DMS114 treated with DMSO at 0.1 percent for 48 hours (cell line): ENCODE measurements around the gene FOXB2.
"Not testable (repeated sequence)": the region's sequence is repeated elsewhere in the genome, so short reads cannot be mapped to it uniquely, and the experiment has no call there.

Experiments used
- DNase-seq: peaks from one replicate; lab custom pipeline; 2025; ENCODE audit not compliant: unreplicated experiment; lab: John Stamatoyannopoulos, UW

The FOXB2 gene

GRCh38 chr9:77019236-77019925 lies at the start of gene FOXB2:
FOXB2 (plus strand) TSS chr9:77019655; CDS start chr9:77019655, 0 bp downstream.
- DNase-seq = no peak

DNA sequence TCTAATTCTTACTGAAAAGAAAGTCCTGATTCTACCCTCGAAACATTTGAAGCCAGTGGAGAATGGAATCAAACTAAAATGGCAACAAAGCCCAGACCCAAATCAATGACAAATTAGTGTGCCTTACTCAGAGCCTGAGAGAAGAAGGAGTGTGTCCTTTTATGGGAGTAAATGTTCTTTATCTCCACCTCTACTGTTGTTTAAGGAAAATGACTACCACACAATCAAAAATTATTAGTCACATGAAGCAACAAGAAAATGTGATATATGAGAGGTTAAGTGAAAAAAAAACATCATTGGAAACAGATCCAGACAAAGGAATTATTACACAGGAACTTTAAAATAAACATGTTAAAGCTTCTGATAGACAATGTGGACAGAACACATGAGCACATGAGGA lies 49.7 kb upstream of the FOXB2 start:
- DNase-seq = no peak

GRCh38 chr9:76978831-76979230 lies 40.6 kb upstream of the FOXB2 start:
- DNase-seq = not testable (repeated sequence)

GRCh38 chr9:76980566-76980965 lies 38.9 kb upstream of the FOXB2 start:
- no peak for DNase-seq

- no peak for DNase-seq
Measured at GRCh38 chr9:76984486-76984885, 35.0 kb upstream of the FOXB2 start.

DNA sequence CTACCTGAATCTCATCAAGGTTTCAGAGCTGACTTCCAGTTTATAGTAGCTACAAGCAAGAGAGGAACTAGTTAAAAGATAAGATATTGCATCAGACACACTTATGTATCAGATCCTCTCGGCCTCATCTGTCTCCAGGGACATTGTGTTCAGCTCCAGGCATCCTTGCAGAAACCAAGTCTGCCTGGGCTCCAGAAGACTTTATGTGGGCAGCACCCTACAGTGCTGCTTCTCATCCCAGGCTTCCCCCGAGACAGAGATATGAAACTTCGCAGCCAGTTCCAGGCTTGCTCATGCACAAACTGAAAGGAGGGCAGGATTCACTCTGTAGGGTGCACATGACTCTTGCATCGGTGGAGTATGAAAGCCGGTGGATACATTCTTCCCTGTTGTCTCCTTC lies 33.9 kb upstream of the FOXB2 start:
- DNase-seq = no peak

DNA sequence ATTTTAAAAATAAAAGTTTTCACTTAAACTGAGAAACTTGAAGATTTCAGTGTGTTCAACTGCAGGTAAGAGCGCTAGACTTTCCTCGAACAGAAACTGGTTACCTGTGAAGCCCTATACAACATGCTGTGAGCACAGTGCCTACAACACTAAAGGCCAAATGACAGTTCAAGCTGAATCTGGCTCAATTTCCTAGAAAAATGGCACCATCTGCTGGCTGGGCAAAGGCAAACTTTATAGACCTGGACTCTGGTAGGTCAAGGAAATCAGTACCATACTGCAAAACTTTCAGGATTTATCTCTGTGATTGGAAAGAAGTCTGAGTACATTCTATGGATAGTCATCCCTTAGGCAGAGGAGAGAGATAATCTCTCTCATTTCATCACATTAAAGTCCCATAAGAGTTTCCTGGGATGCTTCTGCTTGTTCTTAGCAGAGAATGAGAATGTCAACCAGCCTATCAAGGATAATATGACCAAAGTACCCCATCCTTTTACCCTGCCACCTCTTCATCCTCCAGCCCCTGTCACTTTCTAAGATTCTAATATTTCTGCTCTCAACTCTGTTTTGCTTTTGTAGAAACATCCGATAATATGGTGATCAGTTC lies 31.8 kb upstream of the FOXB2 start:
- peak; percentile 6 for DNase-seq

DNA sequence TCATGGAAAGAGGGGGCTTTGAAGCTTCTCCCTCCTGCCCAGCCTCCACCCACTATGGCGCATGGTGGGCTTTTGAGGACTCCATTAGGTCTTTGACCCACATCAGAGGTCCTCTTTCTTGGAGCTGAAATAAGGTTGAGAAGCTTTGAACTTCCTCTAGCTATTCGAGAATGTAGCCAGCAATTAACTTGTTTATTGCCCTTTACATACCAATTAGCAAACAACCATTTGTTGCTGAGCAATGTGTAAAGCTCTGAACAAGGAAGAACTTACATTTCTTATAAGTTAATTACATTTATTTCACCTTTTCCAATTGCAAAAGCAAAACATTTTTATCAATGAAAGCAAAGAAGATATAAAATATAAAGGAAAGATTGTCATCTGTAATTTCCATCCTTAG lies 30.5 kb upstream of the FOXB2 start:
- DNase-seq = no peak

DNA sequence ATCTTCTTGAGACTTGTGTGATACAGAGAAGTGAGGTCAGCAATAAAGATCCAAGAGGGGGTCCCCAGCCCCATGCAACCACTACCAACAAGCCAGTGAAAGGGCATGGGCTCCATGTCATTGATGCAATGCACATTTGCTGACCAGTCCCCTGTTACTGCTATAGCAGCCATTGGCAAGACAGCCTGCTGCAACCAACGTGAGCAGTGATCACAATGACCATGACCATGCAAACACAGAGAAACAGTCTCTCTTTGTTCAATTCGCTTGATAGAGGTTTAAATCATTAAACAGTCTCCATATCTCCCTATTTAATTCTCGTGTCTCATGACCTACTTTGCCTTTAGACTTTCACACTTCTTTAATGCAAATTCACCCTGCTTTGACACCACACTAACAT lies 30.0 kb upstream of the FOXB2 start:
- DNase-seq = no peak

DNA sequence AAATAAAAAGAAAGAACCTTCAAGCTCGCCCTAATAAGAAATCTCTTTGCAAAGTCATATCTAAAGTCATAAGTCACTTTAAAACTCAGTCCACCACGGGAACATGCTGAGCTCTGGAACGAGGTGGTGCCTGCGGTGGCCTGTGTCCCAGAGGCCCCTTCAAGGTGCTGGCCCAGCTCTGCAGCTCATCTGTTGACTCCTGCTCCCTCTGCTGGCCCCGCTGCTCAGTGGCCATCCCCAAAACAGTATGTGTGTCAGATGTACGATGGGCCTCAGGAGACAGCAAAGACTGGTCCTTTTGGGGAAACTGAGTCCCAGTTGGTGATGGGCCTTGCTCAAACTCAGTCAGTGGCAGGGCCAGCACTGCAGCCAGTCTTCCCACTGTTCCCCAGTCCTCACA lies 22.8 kb upstream of the FOXB2 start:
- no peak for DNase-seq

DNA sequence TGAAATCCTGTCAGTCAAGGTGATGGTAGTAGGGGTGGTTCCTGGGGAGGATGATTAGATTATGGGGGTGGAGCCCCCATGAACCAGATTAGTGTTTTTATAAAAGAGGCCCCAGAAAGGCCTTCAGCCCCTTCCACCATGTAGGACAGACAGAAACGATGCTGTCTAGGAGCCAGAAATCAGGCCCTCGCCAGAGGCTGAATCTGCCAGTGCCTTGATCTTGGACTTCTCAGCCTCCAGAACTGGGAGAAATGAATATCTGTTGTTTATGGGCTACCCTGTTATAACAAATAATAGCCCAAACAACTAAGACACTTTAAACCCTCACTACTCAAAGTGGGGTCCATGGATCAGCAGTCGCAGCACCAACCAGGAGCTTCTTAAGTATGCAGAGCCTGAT lies 20.2 kb upstream of the FOXB2 start:
- no peak for DNase-seq

DNA sequence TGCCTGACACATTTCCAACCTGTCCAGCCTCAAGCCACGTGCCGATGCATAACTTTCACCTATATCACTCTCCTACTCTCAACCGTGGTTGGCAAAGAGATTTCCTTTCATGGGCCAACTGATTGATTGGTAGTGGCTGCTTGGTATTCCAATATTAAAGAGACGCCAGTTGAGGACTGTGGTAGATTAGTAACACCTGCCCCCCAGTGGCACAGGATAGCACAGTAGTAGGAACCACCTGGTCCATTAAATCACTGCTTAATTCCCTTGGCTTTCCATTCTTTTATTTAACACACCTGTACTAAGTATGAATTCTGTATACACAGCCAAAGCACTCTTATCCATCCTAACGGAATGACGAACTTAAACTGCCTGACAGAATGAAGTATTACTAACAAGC lies 19.1 kb upstream of the FOXB2 start:
- no peak for DNase-seq

DNA sequence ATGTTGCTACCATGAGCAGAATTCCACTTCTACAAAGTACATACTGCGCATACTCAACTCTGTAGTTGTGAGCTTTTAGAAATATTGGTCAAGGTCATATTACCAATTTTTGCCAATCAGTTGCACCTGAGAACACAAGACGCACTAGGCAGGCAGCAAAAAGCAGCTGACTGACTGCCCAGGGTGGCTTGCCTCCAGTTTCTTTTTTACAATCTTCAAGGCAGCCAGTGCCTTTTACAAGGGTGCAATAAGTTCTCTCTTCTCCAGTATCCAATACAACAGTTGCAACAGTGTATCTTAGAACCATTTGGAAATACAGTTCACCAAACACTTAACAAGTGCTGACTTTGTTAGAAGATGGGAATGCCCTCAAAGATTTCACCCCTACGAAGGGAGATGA lies 16.1 kb upstream of the FOXB2 start:
- no peak for DNase-seq

DNA sequence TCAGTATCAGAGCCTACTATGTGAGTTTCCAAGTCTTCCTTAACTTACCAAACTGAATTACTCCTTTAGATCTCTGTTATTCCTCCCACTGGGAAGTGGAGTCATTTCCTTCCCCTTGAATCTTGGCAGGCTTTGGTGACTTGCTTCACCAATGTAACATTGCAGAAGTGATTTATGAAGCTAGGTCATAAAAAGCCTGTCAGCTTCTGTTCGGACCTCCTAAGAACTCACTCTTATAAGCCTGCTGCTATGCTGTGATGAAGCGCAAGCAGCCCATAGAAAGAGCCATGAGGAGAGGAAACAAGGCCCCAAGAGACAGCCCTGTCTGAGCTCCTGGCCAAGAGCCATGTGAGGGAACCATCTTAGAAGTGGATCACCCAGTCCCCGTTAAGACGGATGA lies 14.2 kb upstream of the FOXB2 start:
- no peak for DNase-seq

DNA sequence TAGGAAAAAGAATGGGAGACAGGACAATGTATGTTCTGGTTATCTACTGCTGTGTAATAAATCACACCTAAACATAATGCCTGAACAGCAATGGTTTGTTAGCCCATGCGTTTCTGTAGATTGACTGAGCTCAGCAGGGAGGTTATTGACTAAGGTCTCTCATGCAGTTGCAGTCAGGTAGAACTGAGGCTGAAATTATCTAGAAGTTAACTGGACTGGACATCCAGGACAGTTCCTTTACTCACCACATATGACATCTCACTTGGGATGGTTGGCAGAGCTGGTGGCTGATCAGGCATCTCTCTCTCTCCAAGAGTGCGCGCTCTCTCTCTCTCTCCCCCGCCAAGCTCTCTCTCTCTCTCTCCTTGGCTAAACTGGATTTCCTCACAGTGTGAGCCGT lies 8.9 kb upstream of the FOXB2 start:
- no peak for DNase-seq

- DNase-seq = peak; percentile 13
Measured at GRCh38 chr9:77011973-77012821, 7.3 kb upstream of the FOXB2 start.

GRCh38 chr9:77013206-77013931 lies 6.1 kb upstream of the FOXB2 start:
- no peak for DNase-seq

GRCh38 chr9:77013932-77014596 lies 5.4 kb upstream of the FOXB2 start:
- no peak for DNase-seq

DNA sequence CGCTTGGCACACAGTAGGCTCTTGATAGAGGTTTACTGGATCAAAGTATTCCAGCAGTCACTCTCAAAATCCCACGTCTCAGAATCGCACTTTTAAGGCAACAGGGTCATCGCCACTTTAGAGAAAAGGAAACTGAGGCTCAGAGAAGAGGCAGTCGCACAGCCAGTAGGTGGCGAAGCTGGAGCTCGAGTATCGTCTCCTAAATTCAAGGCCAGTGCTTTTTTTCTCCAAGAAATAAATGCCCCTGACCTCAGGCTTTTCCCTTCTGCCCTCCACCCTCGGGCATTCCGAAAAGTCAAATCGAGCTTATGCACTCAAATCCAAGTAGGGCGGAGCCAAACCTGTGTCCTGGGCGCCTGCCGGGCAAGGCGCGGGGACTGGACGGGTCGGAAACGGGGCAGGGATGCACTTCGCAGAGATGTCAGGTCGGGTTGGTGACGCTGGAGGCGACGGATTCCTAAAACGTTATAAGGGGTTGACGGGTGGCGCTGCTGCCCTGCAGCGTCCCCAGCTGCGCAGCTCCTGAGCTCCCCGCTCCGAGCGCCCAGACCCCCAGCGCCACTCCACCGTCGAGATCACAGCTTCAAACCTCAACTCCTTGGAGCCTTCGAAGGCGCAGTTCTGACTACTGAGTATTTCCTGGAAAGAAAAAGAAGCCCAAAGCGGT lies 4.7 kb upstream of the FOXB2 start:
- DNase-seq = no peak

DNA sequence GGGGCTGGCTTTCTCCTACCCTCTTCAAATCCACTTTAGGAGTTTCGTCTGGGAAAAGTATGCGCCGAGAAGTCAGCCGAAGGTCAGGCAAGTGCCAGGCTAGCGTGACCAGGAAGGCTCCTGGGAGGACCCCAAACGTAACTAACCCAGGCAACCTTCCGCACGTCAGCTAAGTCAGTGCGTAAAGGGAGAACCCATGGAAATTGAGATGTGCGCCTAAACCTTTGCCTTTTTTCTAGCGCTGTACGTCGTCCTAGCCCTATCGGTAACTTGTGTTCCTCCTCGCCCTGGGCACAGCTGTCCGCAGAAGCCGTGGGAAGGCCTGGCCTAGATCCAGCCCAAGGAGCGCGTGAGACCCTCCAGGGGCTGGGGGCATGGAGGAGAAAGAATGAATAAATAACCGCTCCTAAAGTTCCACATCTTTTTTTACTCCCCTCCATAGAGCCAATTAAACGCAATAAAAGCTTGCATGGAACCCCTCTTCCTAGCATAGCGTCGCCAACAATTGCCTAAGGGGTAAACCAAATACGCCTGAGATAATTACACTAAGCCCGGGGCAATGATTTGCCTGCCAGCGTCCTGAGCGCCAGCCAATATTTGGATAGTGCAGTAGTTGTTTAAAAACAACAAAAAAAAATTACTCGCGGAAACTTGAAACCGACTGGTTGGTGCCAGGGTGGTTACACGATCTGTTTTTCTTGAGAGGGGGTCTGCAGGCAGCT lies 4.0 kb upstream of the FOXB2 start:
- DNase-seq = no peak
